CD4-positive, alpha-beta T cell treated with Interleukin-6 at 100 ng/mL for 8 hours (primary cell): Measurements from ENCODE around the gene PSTPIP1.

Source experiments
- DNase-seq: peaks from one replicate; pipeline ENCODE4 v3.0.0-alpha.2; 2020; ENCODE audit warnings: mixed read lengths, low spot score

Gene PSTPIP1

GRCh38 chr15:77070180-77070494 lies 75.2 kb downstream of the PSTPIP1 start:
- no peak for DNase-seq

DNA sequence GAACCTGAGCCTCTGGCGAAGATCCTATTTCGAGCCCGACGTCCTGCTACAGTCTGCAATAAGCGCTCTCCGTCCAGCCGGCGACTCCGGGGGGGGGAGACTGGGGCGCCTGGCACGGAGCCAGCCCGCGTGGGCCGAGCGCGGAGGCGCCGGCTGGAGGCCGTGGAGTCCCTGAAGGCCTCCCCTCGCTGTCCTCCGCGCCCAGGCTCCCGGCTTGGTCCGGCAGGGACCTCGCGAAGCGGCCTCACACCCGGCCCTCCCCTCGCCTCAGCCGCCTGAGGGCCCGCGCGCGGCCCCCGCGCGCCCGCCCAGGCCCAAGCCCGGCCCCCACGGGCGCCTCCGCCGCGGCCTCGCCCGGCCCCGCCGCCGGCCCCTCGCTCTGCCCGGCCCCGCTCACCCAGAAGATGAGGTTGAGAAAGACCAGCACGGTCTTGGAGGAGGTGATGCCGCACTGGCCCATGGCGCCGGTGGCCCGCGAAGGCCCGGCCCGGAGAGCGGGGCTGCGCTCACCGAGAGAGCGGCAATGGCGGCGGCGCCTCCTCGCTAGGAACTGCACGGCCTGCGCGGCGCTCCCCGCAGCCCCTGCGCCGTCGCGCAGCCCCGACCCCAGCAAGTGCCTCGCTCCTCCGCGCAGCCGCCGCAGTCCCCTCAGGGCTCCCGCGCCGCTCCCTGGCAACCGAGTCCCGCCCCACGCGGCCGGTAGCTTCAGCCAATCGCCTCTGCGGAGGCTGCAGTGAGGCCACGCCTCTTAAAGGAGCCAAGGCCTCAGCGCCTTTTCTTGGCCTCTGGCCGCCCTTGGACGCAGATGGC lies 75.8 kb downstream of the PSTPIP1 start, which contains the start of gene TSPAN3:
TSPAN3 (minus strand) TSS at position 615 of the 810 bp plus-strand sequence; CDS start at position 460, 155 bp downstream.
- peak; percentile 92 for DNase-seq

GRCh38 chr15:77071305-77072223 lies 76.6 kb downstream of the PSTPIP1 start:
- DNase-seq, result no peak

DNA sequence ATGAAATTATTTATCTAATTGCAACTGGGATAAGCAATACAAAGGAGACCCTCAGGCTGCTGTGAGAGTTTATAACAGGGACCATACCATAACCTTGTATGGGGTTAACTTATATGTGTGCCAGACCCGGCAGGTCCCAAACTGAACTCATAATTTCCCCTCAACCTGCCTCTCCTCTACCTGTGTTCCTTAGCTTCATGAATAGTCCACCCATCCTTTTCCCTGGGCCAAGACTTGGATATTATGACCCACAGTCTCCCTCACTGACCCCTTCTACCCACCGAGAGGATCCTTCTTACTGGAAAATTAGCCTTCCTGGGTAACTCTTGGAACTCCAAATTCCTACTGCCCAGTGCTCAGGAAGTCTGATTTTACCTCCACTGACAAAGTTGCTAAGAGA lies 79.4 kb downstream of the PSTPIP1 start:
- no peak for DNase-seq

GRCh38 chr15:77075528-77075927 lies 80.6 kb downstream of the PSTPIP1 start:
- DNase-seq, result no peak

GRCh38 chr15:77076323-77076915 lies 81.5 kb downstream of the PSTPIP1 start:
- no peak for DNase-seq

- no peak for DNase-seq
Observed at GRCh38 chr15:77081971-77082370, 87.0 kb downstream of the PSTPIP1 start.

- DNase-seq, result peak; percentile 64
Observed at GRCh38 chr15:77083381-77084160, 88.6 kb downstream of the PSTPIP1 start.

DNA sequence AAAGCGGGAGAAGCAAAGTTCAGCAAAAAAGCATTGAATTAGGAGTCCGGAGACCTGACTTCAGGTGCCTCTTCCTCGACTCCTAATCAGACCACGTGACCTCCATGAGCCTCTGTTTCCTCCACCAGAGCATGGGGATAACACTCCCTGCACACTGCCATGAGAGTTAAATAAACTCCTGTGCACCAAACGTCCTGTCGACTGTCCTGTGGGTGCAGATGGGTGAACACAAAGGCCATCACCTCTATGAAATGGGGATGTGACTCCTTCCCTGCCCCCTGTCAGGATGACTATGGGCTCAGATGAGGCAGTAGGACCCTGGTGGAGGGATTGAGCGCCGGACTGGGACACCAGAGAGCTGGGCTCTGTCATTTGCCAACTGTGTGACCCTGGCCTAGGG lies 89.5 kb downstream of the PSTPIP1 start:
- no peak for DNase-seq

- DNase-seq, result no peak
Observed at GRCh38 chr15:77085297-77085696, 90.4 kb downstream of the PSTPIP1 start.
